Transverse colon (tissue), 3 donors: ENCODE data around the gene AQP4.

Source experiments
- EP300 ChIP-seq: sonication (generic); formaldehyde crosslinking; IDR thresholded peaks from one replicate; pipeline ENCODE4 v1.6.1; 2017; ENCODE audit warnings: antibody characterized with exemption, low read depth
- POLR2AphosphoS5 ChIP-seq, 3 donors: sonication (generic); formaldehyde crosslinking; IDR thresholded peaks; one replicate each; pipeline ENCODE4 v1.6.1; 2016; ENCODE audit warnings: antibody characterized with exemption in 3 of 3

DNA sequence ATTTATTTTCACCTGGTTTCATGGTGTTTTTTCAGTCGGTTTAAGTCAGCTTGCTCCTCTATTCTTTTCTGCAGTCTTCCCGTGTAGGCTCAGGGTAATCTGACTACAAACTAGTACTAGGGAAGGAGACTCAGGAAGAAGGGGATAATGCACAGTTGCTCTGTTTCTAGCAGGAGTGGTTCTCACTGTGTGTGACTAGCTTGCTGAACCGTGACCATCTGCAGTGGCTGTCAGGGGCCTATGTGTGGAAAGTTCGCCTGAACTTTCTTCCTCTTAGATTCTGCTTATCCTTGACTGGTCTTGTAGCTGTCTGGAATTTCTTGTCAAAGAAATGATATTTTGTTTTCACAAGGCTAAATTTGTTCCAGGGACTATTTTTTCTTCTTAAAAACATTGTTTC lies 46.3 kb upstream of the AQP4 start:
- TF ChIP-seq EP300 (no peak), POLR2AphosphoS5 (IDR thresholded peaks at IDR 0.05) (no peak)
